GM23338 (cell line): ENCODE data around the gene TASP1. TPM values are rescaled to one million over a fixed set of nuclear protein-coding genes. Genes with fewer than 3 reads are reported as not detected.

Experiments used
- ATAC-seq: fragments of 200-7000 bp; cut with Tn5 transposase; 3 replicates; pipeline ENCODE4 v1.9.1; 2020
- DNase-seq: peaks from one replicate; pipeline ENCODE4 v3.0.0-alpha.2; 2015; ENCODE audit warnings: low spot score
- H2AFZ ChIP-seq: fragments of 200-600 bp; sonication (generic); 2 replicates; pipeline ENCODE4 v1.8.0; 2016; ENCODE audit warnings: antibody characterized with exemption, mild to moderate bottlenecking, moderate library complexity
- H3F3A ChIP-seq: fragments of 200-600 bp; sonication (generic); replicated peaks from 2 replicates; pipeline ENCODE4 v1.8.0; 2017; ENCODE audit warnings: antibody characterized with exemption, mixed run types, low read depth
- H3K27ac ChIP-seq: fragments of 200-600 bp; sonication (generic); 2 replicates; pipeline ENCODE4 v1.6.1; 2016; ENCODE audit warnings: low read depth
- H3K27me3 ChIP-seq: fragments of 200-600 bp; sonication (generic); 2 replicates; pipeline ENCODE4 v1.8.0; 2016; ENCODE audit warnings: mild to moderate bottlenecking, mixed run types, moderate library complexity; ENCODE audit not compliant: insufficient read depth
- H3K36me3 ChIP-seq: fragments of 200-600 bp; sonication (generic); 2 replicates; pipeline ENCODE4 v1.8.0; 2016; ENCODE audit warnings: mild to moderate bottlenecking; ENCODE audit not compliant: insufficient read depth
- H3K4me1 ChIP-seq: fragments of 200-600 bp; sonication (generic); 2 replicates; pipeline ENCODE4 v1.8.0; 2016; ENCODE audit warnings: mild to moderate bottlenecking, moderate library complexity; ENCODE audit not compliant: insufficient read depth
- H3K4me2 ChIP-seq: fragments of 200-600 bp; sonication (generic); 2 replicates; pipeline ENCODE4 v1.7.1; 2017; ENCODE audit warnings: mixed run types
- H3K4me3 ChIP-seq: fragments of 200-600 bp; sonication (generic); 2 replicates; pipeline ENCODE4 v1.6.1; 2016; ENCODE audit warnings: mixed run types
- H3K79me2 ChIP-seq: fragments of 200-600 bp; sonication (generic); replicated peaks from 2 replicates; pipeline ENCODE4 v1.8.0; 2017; ENCODE audit warnings: mild to moderate bottlenecking; ENCODE audit not compliant: insufficient read depth
- H3K9me2 ChIP-seq: fragments of 200-600 bp; sonication (generic); 2 replicates; pipeline ENCODE4 v1.8.0; 2017; ENCODE audit not compliant: insufficient read depth
- H4K20me1 ChIP-seq: fragments of 200-600 bp; sonication (generic); replicated peaks from 2 replicates; pipeline ENCODE4 v1.8.0; 2017; ENCODE audit warnings: mild to moderate bottlenecking; ENCODE audit not compliant: insufficient read depth
- H3K27ac Mint-ChIP-seq: 2 replicates; pipeline ENCODE4 v1.8.0; 2020; ENCODE audit warnings: inconsistent platforms, mild to moderate bottlenecking, moderate library complexity, mixed read lengths
- H3K27me3 Mint-ChIP-seq: 3 replicates; pipeline ENCODE4 v1.8.0; 2022; ENCODE audit warnings: low read depth, mild to moderate bottlenecking, moderate library complexity, mixed read lengths, inconsistent platforms; ENCODE audit not compliant: insufficient read depth, poor library complexity
- H3K36me3 Mint-ChIP-seq: 3 replicates; pipeline ENCODE4 v1.8.0; 2021; ENCODE audit warnings: low read depth, mild to moderate bottlenecking, inconsistent platforms, moderate library complexity, mixed read lengths
- H3K4me1 Mint-ChIP-seq: 3 replicates; pipeline ENCODE4 v1.8.0; 2020; ENCODE audit warnings: mild to moderate bottlenecking, inconsistent platforms, mixed read lengths
- H3K4me3 Mint-ChIP-seq: 3 replicates; pipeline ENCODE4 v1.8.0; 2021; ENCODE audit warnings: moderate library complexity, mild to moderate bottlenecking, inconsistent platforms, mixed read lengths
- H3K9me3 Mint-ChIP-seq: 3 replicates; pipeline ENCODE4 v1.8.0; 2020; ENCODE audit warnings: moderate library complexity, mild to moderate bottlenecking, inconsistent platforms, mixed read lengths
- CREB1 ChIP-seq: fragments of 250-450 bp; sonication (Bioruptor Pico); IDR thresholded peaks from 2 replicates; pipeline ENCODE4 v1.5.0; 2020; ENCODE audit warnings: low read depth, mild to moderate bottlenecking, moderate library complexity
- CTCF ChIP-seq, 2 experiments: fragments of 200-600 bp in 1 of 2; sonication (generic) in 1 of 2; conservative IDR thresholded peaks; 2 replicates each; pipeline versions ENCODE4 v1.5.1 to v1.6.1; 2016 to 2017; ENCODE audit warnings: antibody characterized with exemption in 2 of 2, low read depth in 2 of 2, mild to moderate bottlenecking in 2 of 2, moderate library complexity in 1 of 2
- EZH2 ChIP-seq: fragments of 200-600 bp; sonication (generic); IDR thresholded peaks from one replicate; pipeline ENCODE4 v1.8.0; 2017; ENCODE audit warnings: antibody characterized with exemption, mild to moderate bottlenecking, low read depth; ENCODE audit not compliant: unreplicated experiment
- EZH2phosphoT487 ChIP-seq: fragments of 200-600 bp; sonication (generic); IDR thresholded peaks from one replicate; pipeline ENCODE4 v1.8.1; 2018; ENCODE audit warnings: antibody characterized with exemption; ENCODE audit not compliant: unreplicated experiment
- JUNB ChIP-seq: IDR thresholded peaks from one replicate; pipeline ENCODE4 v1.6.1; 2016; ENCODE audit warnings: antibody characterized with exemption; ENCODE audit not compliant: unreplicated experiment
- NANOG ChIP-seq: IDR thresholded peaks from 2 replicates; pipeline ENCODE4 v1.6.1; 2016; ENCODE audit warnings: antibody characterized with exemption, borderline replicate concordance
- POLR2AphosphoS5 ChIP-seq: IDR thresholded peaks from 2 replicates; pipeline ENCODE4 v1.6.1; 2016; ENCODE audit warnings: antibody characterized with exemption, low read depth
- REST ChIP-seq: IDR thresholded peaks from one replicate; pipeline ENCODE4 v1.6.1; 2018; ENCODE audit warnings: antibody characterized with exemption; ENCODE audit not compliant: unreplicated experiment
- STAT1 ChIP-seq: IDR thresholded peaks from one replicate; pipeline ENCODE4 v1.6.1; 2016; ENCODE audit warnings: antibody characterized with exemption; ENCODE audit not compliant: unreplicated experiment
- ZNF114 ChIP-seq: fragments of 250-450 bp; sonication (Bioruptor Pico); IDR thresholded peaks from 2 replicates; pipeline ENCODE4 v1.5.0; 2020; ENCODE audit warnings: mild to moderate bottlenecking, moderate library complexity
- ZNF331 ChIP-seq: fragments of 250-450 bp; sonication (Bioruptor Pico); IDR thresholded peaks from 2 replicates; pipeline ENCODE4 v1.5.0; 2020; ENCODE audit warnings: low read depth, mild to moderate bottlenecking, moderate library complexity
- polyA plus RNA-seq: library from polyadenylated mRNA; unstranded; fragments of >200 nt; fragmentation: Nextera tagmentation; extraction: Ambion mirVana; gene quantifications from 2 replicates; pipeline ENCODE4 v1.2.1, GENCODE V29; 2016
- total RNA-seq: library from RNA; depleted of rRNA; stranded (reverse); fragments of >200 nt; shearing (Covaris generic); gene quantifications from 2 replicates; pipeline ENCODE4 v1.2.3, GENCODE V29; 2014

Gene TASP1
- total and polyA plus RNA-seq, 2 experiments from 2014 or later: 9.7 to 9.8 TPM

- no peaks in the 10 kb centered on the region for H4K20me1 ChIP-seq
- Mint-ChIP-seq H3K27me3 (peaks cover 3% of the 10 kb centered on the region), H3K9me3 (peaks cover 3% of the 10 kb centered on the region; the same call in 2 of the 3 replicates), H3K36me3 (peaks cover 30% of the 10 kb centered on the region), H3K4me1 (no peaks in the 10 kb centered on the region; the same call in 2 of the 3 replicates), H3K4me3 (no peak overlapping the region), H3K27ac (no peak overlapping the region)
- DNase-seq (no peak), ATAC-seq (no peak)
- peaks cover 14% of the 10 kb centered on the region; the same call in 1 of the 2 replicates for H3K9me2 ChIP-seq
- no peak overlapping the region for H3K4me3 ChIP-seq
- no peaks in the 10 kb centered on the region for H3K27me3 ChIP-seq
- no peak overlapping the region for H3K27ac ChIP-seq
- H3K79me2 ChIP-seq: no peaks in the 10 kb centered on the region
- no peak overlapping the region for H3K4me2 ChIP-seq
- peaks cover 7% of the 10 kb centered on the region for H3K4me1 ChIP-seq
- H3F3A ChIP-seq: no peaks in the 10 kb centered on the region
- peaks cover 4% of the 10 kb centered on the region; the same call in 1 of the 2 replicates for H3K36me3 ChIP-seq
- H2AFZ ChIP-seq: no peak overlapping the region
- TF ChIP-seq ZNF331 (CRISPR knock-in tag): no peak
- TF ChIP-seq CREB1: no peak
- no peak for TF ChIP-seq POLR2AphosphoS5
- no peak for TF ChIP-seq STAT1
- TF ChIP-seq CTCF (conservative IDR thresholded peaks at IDR 0.05; ENCODE audit: low read depth in 2 of 2): no peak
- no peak for TF ChIP-seq NANOG
- TF ChIP-seq JUNB: no peak
- no peak for TF ChIP-seq ZNF114
- TF ChIP-seq EZH2phosphoT487: no peak
- no peak for TF ChIP-seq EZH2
Observed at GRCh38 chr20:13389115-13389514, 249.6 kb downstream of the TASP1 start.

- no peak overlapping the region for H3K27ac ChIP-seq
- H3K27me3 ChIP-seq: no peaks in the 10 kb centered on the region
- H3F3A ChIP-seq: no peaks in the 10 kb centered on the region
- no peak overlapping the region for H2AFZ ChIP-seq
- Mint-ChIP-seq H3K9me3 (peaks cover 26% of the 10 kb centered on the region), H3K36me3 (peaks cover 60% of the 10 kb centered on the region), H3K4me1 (no peaks in the 10 kb centered on the region; the same call in 2 of the 3 replicates), H3K27me3 (peaks cover 5% of the 10 kb centered on the region), H3K4me3 (no peak overlapping the region), H3K27ac (peak overlapping the region; percentile 86)
- H3K4me3 ChIP-seq: no peak overlapping the region
- no peaks in the 10 kb centered on the region for H3K79me2 ChIP-seq
- H3K4me1 ChIP-seq: peaks cover 11% of the 10 kb centered on the region
- DNase-seq (no peak), ATAC-seq (no peak)
- H3K4me2 ChIP-seq: no peak overlapping the region
- H3K9me2 ChIP-seq: 0 out of 2 replicates have a peak, but pooled peaks cover 8% of the 10 kb centered on the region
- peaks cover 4% of the 10 kb centered on the region; the same call in 1 of the 2 replicates for H3K36me3 ChIP-seq
- no peaks in the 10 kb centered on the region for H4K20me1 ChIP-seq
- no peak for TF ChIP-seq REST
- TF ChIP-seq EZH2: no peak
- no peak for TF ChIP-seq CREB1
- TF ChIP-seq NANOG: no peak
- TF ChIP-seq EZH2phosphoT487: no peak
- TF ChIP-seq ZNF331 (CRISPR knock-in tag): no peak
- no peak for TF ChIP-seq CTCF (conservative IDR thresholded peaks at IDR 0.05; ENCODE audit: low read depth in 2 of 2)
Observed at GRCh38 chr20:13384132-13384531, 254.6 kb downstream of the TASP1 start.
